Fibroblast of the aortic adventitia (primary cell): ENCODE data around the gene ZFPL1. TPM values are rescaled to one million over a fixed set of nuclear protein-coding genes. Genes with fewer than 3 reads are reported as not detected.
A peak's percentile ranks its signal among the peaks of the same experiment; 100 is the strongest.

ENCODE experiments used
- DNase-seq: peaks from one replicate; pipeline ENCODE4 v3.0.0-alpha.2; 2010; ENCODE audit warnings: low read depth
- H3K4me3 ChIP-seq: 2 replicates; pipeline ENCODE4 v1.5.1; 2011; ENCODE audit warnings: low read depth, mild to moderate bottlenecking, control low read depth, low read length, moderate library complexity
- CTCF ChIP-seq: IDR thresholded peaks from 2 replicates; pipeline ENCODE4 v1.5.1; 2011; ENCODE audit warnings: mild to moderate bottlenecking, low read length, control low read depth, inconsistent platforms; ENCODE audit not compliant: insufficient read depth
- total RNA-seq: library from RNA; depleted of rRNA; stranded (reverse); fragments of >200 nt; gene quantifications from 2 replicates; pipeline ENCODE4 v1.2.3, GENCODE V29; 2012; ENCODE audit warnings: low replicate concordance

Gene ZFPL1
- total RNA-seq, 1 donor: 42.5 TPM

- no peak for TF ChIP-seq CTCF
- H3K4me3 ChIP-seq: no peak overlapping the region
- no peak for DNase-seq
These were observed 5.6 kb downstream of the ZFPL1 start for GRCh38 chr11:65089621-65090020.

- no peak overlapping the region for H3K4me3 ChIP-seq
- TF ChIP-seq CTCF: no peak
- DNase-seq: no peak
These were observed 6.6 kb downstream of the ZFPL1 start for GRCh38 chr11:65090628-65091027.

GRCh38 chr11:65095427-65095826 is 11.4 kb downstream of the ZFPL1 start:
- DNase-seq: no peak
- no peak for TF ChIP-seq CTCF
- H3K4me3 ChIP-seq: peak overlapping the region; percentile 90

GRCh38 chr11:65095974-65096806 is 12.2 kb downstream of the ZFPL1 start, which contains the start of gene VPS51:
Gene VPS51 (plus strand): TSS chr11:65096214. CDS start chr11:65096251, 37 bp downstream.
- no peak for TF ChIP-seq CTCF
- DNase-seq: peak; percentile 94
- H3K4me3 ChIP-seq: peak within 1 kb of the TSS; percentile 90

- TF ChIP-seq CTCF: no peak
- DNase-seq: no peak
- H3K4me3 ChIP-seq: peak overlapping the region; percentile 90
These were observed 12.9 kb downstream of the ZFPL1 start for GRCh38 chr11:65096926-65097325.

- DNase-seq: peak; percentile 61
- no peak overlapping the region for H3K4me3 ChIP-seq
- TF ChIP-seq CTCF: no peak
These were observed 16.8 kb downstream of the ZFPL1 start for GRCh38 chr11:65100674-65101350.
